Brain pericyte (primary cell): ENCODE results near the gene TPMT.

Experiments
- DNase-seq: peaks from one replicate; pipeline ENCODE4 v3.0.0-alpha.2; 2012; ENCODE audit warnings: low read depth, low spot score

Gene TPMT

GRCh38 chr6:18117136-18117535 is 37.7 kb downstream of the TPMT start:
- DNase-seq = no peak

- DNase-seq = no peak
Observed at GRCh38 chr6:18115356-18115755, 39.5 kb downstream of the TPMT start.

- DNase-seq = no peak
Observed at GRCh38 chr6:18110162-18110561, 44.7 kb downstream of the TPMT start.

- no peak for DNase-seq
Observed at GRCh38 chr6:18107061-18107460, 47.8 kb downstream of the TPMT start.

- DNase-seq = no peak
Observed at GRCh38 chr6:18102783-18103509, 51.9 kb downstream of the TPMT start.

GRCh38 chr6:18101873-18102272 is 53.0 kb downstream of the TPMT start:
- no peak for DNase-seq

- no peak for DNase-seq
Observed at GRCh38 chr6:18101271-18101670, 53.6 kb downstream of the TPMT start.

- DNase-seq = no peak
Observed at GRCh38 chr6:18100296-18100695, 54.6 kb downstream of the TPMT start.

GRCh38 chr6:18099511-18099910 is 55.4 kb downstream of the TPMT start:
- no peak for DNase-seq

GRCh38 chr6:18096423-18096822 is 58.5 kb downstream of the TPMT start:
- no peak for DNase-seq

GRCh38 chr6:18091382-18091781 is 63.5 kb downstream of the TPMT start:
- DNase-seq = no peak

GRCh38 chr6:18090349-18090786 is 64.5 kb downstream of the TPMT start:
- DNase-seq = no peak

- no peak for DNase-seq
Observed at GRCh38 chr6:18088419-18089296, 66.2 kb downstream of the TPMT start.

- DNase-seq = no peak
Observed at GRCh38 chr6:18087396-18088165, 67.3 kb downstream of the TPMT start.

- no peak for DNase-seq
Observed at GRCh38 chr6:18081025-18081668, 73.7 kb downstream of the TPMT start.

- DNase-seq = no peak
Observed at GRCh38 chr6:18080544-18080943, 74.3 kb downstream of the TPMT start.

GRCh38 chr6:18078866-18079265 is 76.0 kb downstream of the TPMT start:
- no peak for DNase-seq
